ENCODE results near the gene GGTLC1. TPM values are rescaled to one million over a fixed set of nuclear protein-coding genes. Genes with fewer than 3 reads are reported as not detected.

GGTLC1 gene
- total RNA-seq, 1 donor from 2014 or later, result not detected

DNA sequence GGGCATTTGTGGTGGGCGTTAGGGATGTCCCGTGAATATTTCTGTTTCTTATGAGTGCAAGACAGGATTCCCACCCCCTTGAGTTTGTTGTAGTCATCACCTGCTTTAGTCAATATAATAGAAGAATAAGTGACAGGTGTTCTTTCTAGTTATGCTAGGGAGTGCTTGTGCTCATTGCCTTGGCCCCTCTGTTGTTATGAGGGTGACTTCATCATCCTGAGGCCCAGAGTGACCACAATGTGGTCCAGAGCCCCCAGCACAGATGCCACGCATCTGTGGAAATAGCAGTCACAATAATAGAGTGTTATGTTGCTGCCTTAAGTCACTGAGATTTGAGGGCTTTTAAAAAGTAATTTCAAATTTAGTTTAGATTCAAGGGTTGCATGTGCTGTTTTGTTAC is 42.4 kb downstream of the GGTLC1 start:
- DNase-seq (ENCODE audit: low read depth) (no peak), FAIRE-seq (no peak)
- Histone ChIP-seq H3K4me3 (ENCODE audit: low read depth, low read length) (no peak overlapping the region), H3K36me3 (ENCODE audit: control insufficient read depth, insufficient read depth, low read length) (no peaks in the 10 kb centered on the region), H3K27me3 (ENCODE audit: control insufficient read depth, insufficient read depth, low read length) (no peaks in the 10 kb centered on the region)
- no peak for TF ChIP-seq CTCF (IDR thresholded peaks at IDR 0.05; ENCODE audit: insufficient read depth, low read length, severe bottlenecking)

- DNase-seq (ENCODE audit: low read depth), result no peak
- TF ChIP-seq CTCF (IDR thresholded peaks at IDR 0.05; ENCODE audit: insufficient read depth, low read length, severe bottlenecking), result no peak
- Histone ChIP-seq H3K27me3 (ENCODE audit: control insufficient read depth, insufficient read depth, low read length) (no peaks in the 10 kb centered on the region), H3K4me3 (ENCODE audit: low read depth, low read length) (no peak overlapping the region), H3K36me3 (ENCODE audit: control insufficient read depth, insufficient read depth, low read length) (no peaks in the 10 kb centered on the region)
- FAIRE-seq, result no peak
These were observed 45.3 kb downstream of the GGTLC1 start for GRCh38 chr20:23943304-23943703.

- no peak for TF ChIP-seq CTCF (IDR thresholded peaks at IDR 0.05; ENCODE audit: insufficient read depth, low read length, severe bottlenecking)
- H3K4me3 ChIP-seq (ENCODE audit: low read depth, low read length), result no peak overlapping the region
- H3K27me3 ChIP-seq (ENCODE audit: control insufficient read depth, insufficient read depth, low read length), result no peaks in the 10 kb centered on the region
- no peak for FAIRE-seq
- no peaks in the 10 kb centered on the region for H3K36me3 ChIP-seq (ENCODE audit: control insufficient read depth, insufficient read depth, low read length)
- no peak for DNase-seq (ENCODE audit: low read depth)
These were observed 48.9 kb downstream of the GGTLC1 start for GRCh38 chr20:23939641-23940040.

DNA sequence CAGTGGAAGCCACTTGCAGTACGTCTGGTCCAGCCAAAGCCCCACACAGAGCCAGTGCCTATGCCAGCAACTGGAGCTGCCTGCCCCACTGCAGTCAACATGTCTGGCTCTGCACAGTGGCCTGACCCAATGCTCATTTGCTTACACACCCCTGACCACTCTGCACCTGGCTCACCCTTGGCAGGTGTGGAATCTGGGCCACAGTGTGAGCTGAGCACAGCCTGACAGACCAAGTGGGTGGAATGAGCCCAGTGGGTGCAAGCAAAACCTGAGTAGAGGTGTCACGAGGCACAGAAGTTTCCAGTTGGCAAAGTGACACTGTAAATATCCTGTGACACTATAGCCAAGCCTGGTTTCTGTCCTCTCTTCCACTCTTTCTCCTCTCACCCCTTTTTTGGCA is 49.5 kb downstream of the GGTLC1 start:
- no peak for TF ChIP-seq CTCF (IDR thresholded peaks at IDR 0.05; ENCODE audit: insufficient read depth, low read length, severe bottlenecking)
- FAIRE-seq (no peak), DNase-seq (ENCODE audit: low read depth) (no peak)
- H3K4me3 ChIP-seq (ENCODE audit: low read depth, low read length), result no peak overlapping the region
- no peaks in the 10 kb centered on the region for H3K27me3 ChIP-seq (ENCODE audit: control insufficient read depth, insufficient read depth, low read length)
- no peaks in the 10 kb centered on the region for H3K36me3 ChIP-seq (ENCODE audit: control insufficient read depth, insufficient read depth, low read length)

DNA sequence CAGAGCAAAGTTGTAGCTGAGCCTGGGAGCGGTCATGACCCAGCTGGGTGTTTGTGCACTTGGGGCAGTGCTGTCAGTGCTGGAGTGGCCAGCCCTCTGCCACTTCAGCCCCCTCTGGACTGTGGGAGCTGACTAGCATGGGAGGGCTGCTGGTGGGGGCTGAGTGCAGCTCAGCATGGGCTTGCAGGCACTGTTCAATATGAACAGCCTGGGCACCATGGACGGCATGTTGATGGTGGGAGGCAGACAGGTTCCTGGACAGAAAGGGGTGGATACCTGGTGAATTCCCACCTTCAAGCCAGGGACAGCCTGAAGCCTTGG is 50.5 kb downstream of the GGTLC1 start:
- TF ChIP-seq CTCF (IDR thresholded peaks at IDR 0.05; ENCODE audit: insufficient read depth, low read length, severe bottlenecking), result no peak
- Histone ChIP-seq H3K4me3 (ENCODE audit: low read depth, low read length) (no peak overlapping the region), H3K36me3 (ENCODE audit: control insufficient read depth, insufficient read depth, low read length) (no peaks in the 10 kb centered on the region), H3K27me3 (ENCODE audit: control insufficient read depth, insufficient read depth, low read length) (no peaks in the 10 kb centered on the region)
- FAIRE-seq, result no peak
- DNase-seq (ENCODE audit: low read depth), result no peak

DNA sequence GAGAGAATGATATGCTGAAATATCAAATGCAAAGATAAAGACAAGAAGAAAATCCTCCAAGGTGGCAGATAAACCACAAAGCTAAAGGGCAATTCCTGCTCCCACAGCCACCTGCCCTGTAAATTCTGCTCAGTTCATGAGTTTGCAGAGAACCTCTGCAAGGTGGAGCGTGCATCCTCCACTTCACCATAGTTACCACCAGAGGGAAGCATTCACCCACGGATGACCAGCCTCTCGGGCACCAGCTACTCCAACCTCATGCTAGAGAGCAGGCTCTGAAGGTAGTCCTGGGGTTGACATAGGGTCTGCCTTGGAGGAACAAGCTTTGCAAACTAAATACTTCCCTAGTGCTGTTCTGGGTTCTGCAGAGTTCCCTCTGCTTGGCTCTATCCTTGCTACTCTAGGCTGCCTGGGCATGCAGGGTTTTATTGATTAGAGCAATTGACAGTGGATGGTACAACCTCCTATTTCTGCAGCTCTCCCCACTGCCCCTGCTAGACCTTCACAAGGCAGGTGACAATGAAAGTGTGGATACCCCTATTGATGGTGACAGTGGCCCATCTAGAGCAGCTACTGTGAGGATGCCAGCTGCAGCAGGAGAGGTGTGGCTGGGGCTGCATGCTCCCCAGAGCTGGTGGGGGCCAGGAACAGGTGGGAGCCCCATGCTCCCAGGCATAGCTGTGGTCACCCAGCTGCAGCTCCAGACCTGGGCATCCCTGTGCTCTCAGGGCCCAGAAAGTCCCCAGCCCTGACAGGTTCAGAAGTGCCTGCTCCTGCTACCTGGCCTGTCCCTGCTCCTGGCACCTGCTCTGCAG is 51.1 kb downstream of the GGTLC1 start:
- TF ChIP-seq CTCF (IDR thresholded peaks at IDR 0.05; ENCODE audit: insufficient read depth, low read length, severe bottlenecking), result peak; percentile 88
- Histone ChIP-seq H3K27me3 (ENCODE audit: control insufficient read depth, insufficient read depth, low read length) (no peaks in the 10 kb centered on the region), H3K4me3 (ENCODE audit: low read depth, low read length) (no peak overlapping the region), H3K36me3 (ENCODE audit: control insufficient read depth, insufficient read depth, low read length) (no peaks in the 10 kb centered on the region)
- FAIRE-seq (peak; percentile 36), DNase-seq (ENCODE audit: low read depth) (peak; percentile 57)

Measured in bronchial epithelial cell (primary cell).